ENCODE results near the gene SRRM1.
A peak's percentile ranks its signal among the peaks of the same experiment; 100 is the strongest.

SRRM1 gene

GRCh38 chr1:24642481-24643362 is at the start of gene SRRM1:
Gene SRRM1, plus strand, starts transcription at chr1:24643302. Its CDS starts 25 bp downstream, at chr1:24643327.
- peak; percentile 99 for DNase-seq

- DNase-seq: no peak
These were observed 48.8 kb upstream of the SRRM1 start for GRCh38 chr1:24594328-24594598.

GRCh38 chr1:24596401-24596880 is 46.7 kb upstream of the SRRM1 start:
- DNase-seq: no peak

GRCh38 chr1:24599265-24599664 is 43.8 kb upstream of the SRRM1 start:
- no peak for DNase-seq

- DNase-seq: no peak
These were observed 42.6 kb upstream of the SRRM1 start for GRCh38 chr1:24600551-24600950.

GRCh38 chr1:24605534-24606295 is 37.4 kb upstream of the SRRM1 start:
- no peak for DNase-seq

- no peak for DNase-seq
These were observed 36.9 kb upstream of the SRRM1 start for GRCh38 chr1:24606296-24606605.

GRCh38 chr1:24606621-24607020 is 36.5 kb upstream of the SRRM1 start:
- DNase-seq: no peak

- DNase-seq: no peak
These were observed 33.1 kb upstream of the SRRM1 start for GRCh38 chr1:24609949-24610517.

- DNase-seq: no peak
These were observed 23.7 kb upstream of the SRRM1 start for GRCh38 chr1:24619376-24619775.

GRCh38 chr1:24620678-24621077 is 22.4 kb upstream of the SRRM1 start:
- no peak for DNase-seq

- DNase-seq: no peak
These were observed 22.0 kb upstream of the SRRM1 start for GRCh38 chr1:24621121-24621520.

- no peak for DNase-seq
These were observed 20.9 kb upstream of the SRRM1 start for GRCh38 chr1:24622218-24622617.

GRCh38 chr1:24632832-24633175 is 10.3 kb upstream of the SRRM1 start:
- no peak for DNase-seq

GRCh38 chr1:24635195-24635843 is 7.8 kb upstream of the SRRM1 start:
- no peak for DNase-seq

- no peak for DNase-seq
These were observed 6.3 kb upstream of the SRRM1 start for GRCh38 chr1:24636661-24637357.

- no peak for DNase-seq
These were observed 4.0 kb upstream of the SRRM1 start for GRCh38 chr1:24639094-24639493.

GRCh38 chr1:24639881-24640280 is 3.2 kb upstream of the SRRM1 start:
- DNase-seq: no peak

- no peak for DNase-seq
These were observed 2.8 kb upstream of the SRRM1 start for GRCh38 chr1:24640288-24640687.

GRCh38 chr1:24641646-24642151 is 1.4 kb upstream of the SRRM1 start:
- DNase-seq: peak; percentile 72

- peak; percentile 72 for DNase-seq
These were observed 429 bp downstream of the SRRM1 start for GRCh38 chr1:24643363-24644099.

GRCh38 chr1:24644100-24644384 is 940 bp downstream of the SRRM1 start:
- no peak for DNase-seq

All from activated effector memory CD4-positive, alpha-beta T cell treated with anti-CD3 and anti-CD28 coated beads, Interleukin-2, amount 50 U/mL, for 16 hours (primary cell).